Activated T-cell treated with anti-CD3 and anti-CD28 coated beads, Interleukin-2, amount 50 U/mL, for 72 hours (primary cell): Measurements from ENCODE around the gene SLC22A3. TPM values are rescaled to one million over a fixed set of nuclear protein-coding genes. Genes with fewer than 3 reads are reported as not detected.

Source experiments
- ATAC-seq, 2 donors: fragments of 150-1000 bp; cut with Tn5 transposase; replicated peaks in 1 of 2; 2 replicates each; pipeline ENCODE4 v1.10.0; 2021; ENCODE audit warnings: moderate library complexity in 2 of 2, mild to moderate bottlenecking in 1 of 2
- DNase-seq, 2 donors: peaks; one replicate each; pipeline ENCODE4 v3.0.0; 2021 to 2022; ENCODE audit warnings: mixed read lengths in 1 of 2
- H3K27ac Mint-ChIP-seq: one replicate; pipeline ENCODE4 v1.8.0; 2022; ENCODE audit warnings: mild to moderate bottlenecking, moderate library complexity, mixed read lengths
- H3K27me3 Mint-ChIP-seq: one replicate; pipeline ENCODE4 v1.8.0; 2022; ENCODE audit warnings: low read depth, mixed read lengths
- H3K36me3 Mint-ChIP-seq, 2 donors: one replicate each; pipeline ENCODE4 v1.8.0; 2022; ENCODE audit warnings: mixed read lengths in 2 of 2, mild to moderate bottlenecking in 1 of 2; ENCODE audit not compliant: insufficient read depth in 2 of 2
- H3K4me1 Mint-ChIP-seq: one replicate; pipeline ENCODE4 v1.8.0; 2022; ENCODE audit warnings: low read depth, mixed read lengths
- H3K4me3 Mint-ChIP-seq, 2 donors: one replicate each; pipeline ENCODE4 v1.8.0; 2022; ENCODE audit warnings: mild to moderate bottlenecking in 2 of 2, mixed read lengths in 2 of 2, moderate library complexity in 2 of 2
- H3K9me3 Mint-ChIP-seq, 2 donors: one replicate each; pipeline ENCODE4 v1.8.0; 2022; ENCODE audit warnings: mixed read lengths in 2 of 2
- total RNA-seq, 2 donors: library from RNA; stranded (reverse); gene quantifications; one replicate each; pipeline ENCODE4 v1.2.3, GENCODE V29; 2022

The SLC22A3 gene
- total RNA-seq, 2 donors from 2014 or later: not detected

- DNase-seq (no peak), ATAC-seq (no peak)
- Mint-ChIP-seq H3K9me3 (no peaks in the 10 kb centered on the region), H3K27me3 (peaks cover 32% of the 10 kb centered on the region), H3K36me3 (no peaks in the 10 kb centered on the region), H3K27ac (no peak overlapping the region), H3K4me1 (no peaks in the 10 kb centered on the region), H3K4me3 (no peak overlapping the region)
Measured at GRCh38 chr6:160417550-160417949, 69.4 kb downstream of the SLC22A3 start.

- no peak overlapping the region for H3K4me3 Mint-ChIP-seq
- peaks cover 32% of the 10 kb centered on the region for H3K27me3 Mint-ChIP-seq
- DNase-seq (no peak), ATAC-seq (no peak)
- no peak overlapping the region for H3K27ac Mint-ChIP-seq
- no peaks in the 10 kb centered on the region for H3K9me3 Mint-ChIP-seq
- no peaks in the 10 kb centered on the region for H3K36me3 Mint-ChIP-seq
- no peaks in the 10 kb centered on the region for H3K4me1 Mint-ChIP-seq
Measured at GRCh38 chr6:160418370-160418769, 70.2 kb downstream of the SLC22A3 start.

DNA sequence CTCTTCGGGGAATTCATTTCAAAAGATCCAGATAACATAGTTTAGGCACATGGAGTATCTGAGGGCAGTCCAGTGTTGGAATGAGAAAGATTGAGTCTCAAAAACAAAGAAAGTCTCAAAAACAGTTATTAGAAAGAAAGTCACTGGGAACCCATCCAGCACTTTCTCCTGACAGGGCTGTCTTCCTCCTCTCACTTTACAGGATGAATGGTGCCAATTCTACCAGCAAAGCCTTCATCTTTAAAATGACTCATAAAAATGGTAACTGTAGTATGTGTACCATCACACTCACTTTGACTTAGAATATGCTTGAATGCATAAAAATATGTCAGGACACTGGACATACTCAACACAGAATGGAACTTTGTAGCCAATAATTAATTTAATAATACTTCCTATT is 71.3 kb downstream of the SLC22A3 start:
- no peak for ATAC-seq
- Mint-ChIP-seq H3K27ac (no peak overlapping the region), H3K4me1 (no peaks in the 10 kb centered on the region), H3K9me3 (no peaks in the 10 kb centered on the region), H3K4me3 (no peak overlapping the region), H3K27me3 (peaks cover 28% of the 10 kb centered on the region), H3K36me3 (no peaks in the 10 kb centered on the region)
- DNase-seq: no peak

DNA sequence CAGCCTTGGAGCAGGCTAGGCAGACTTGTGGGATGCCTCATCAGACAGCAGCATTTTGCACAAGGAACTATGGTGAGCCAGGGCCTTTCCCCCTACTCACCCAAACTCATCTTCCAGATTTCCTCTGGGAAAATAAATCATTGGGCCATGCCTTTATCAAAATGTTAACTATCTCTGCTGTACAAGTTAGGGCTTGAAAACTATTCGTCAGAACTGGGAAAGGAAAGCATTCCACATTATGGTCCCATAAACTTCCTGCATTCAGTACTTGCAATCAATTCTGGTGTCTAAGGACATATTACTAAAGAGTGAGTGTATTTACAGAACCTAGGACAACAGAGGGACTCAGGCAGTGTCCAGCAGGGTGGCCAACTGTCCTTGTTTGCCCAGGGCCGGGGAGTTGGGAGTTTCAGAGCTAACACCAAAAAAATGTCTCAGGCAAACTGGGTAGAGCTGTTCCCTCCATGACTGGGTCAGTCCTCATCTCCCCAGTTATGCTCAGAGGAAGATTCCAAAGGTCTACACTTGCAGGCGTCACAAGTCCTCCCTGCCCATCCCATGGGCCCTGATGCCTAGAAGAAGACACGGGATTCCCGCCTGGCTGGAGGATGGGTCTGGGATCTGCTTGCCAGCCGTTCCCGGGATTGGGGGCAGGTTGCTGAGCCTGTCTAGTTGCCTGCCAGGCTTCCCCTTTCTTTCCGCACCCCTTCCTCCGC is 72.2 kb downstream of the SLC22A3 start:
- Mint-ChIP-seq H3K4me3 (no peak overlapping the region), H3K27ac (no peak overlapping the region), H3K27me3 (peaks cover 31% of the 10 kb centered on the region), H3K36me3 (no peaks in the 10 kb centered on the region), H3K4me1 (no peaks in the 10 kb centered on the region), H3K9me3 (no peaks in the 10 kb centered on the region)
- DNase-seq (no peak), ATAC-seq (no peak)

DNA sequence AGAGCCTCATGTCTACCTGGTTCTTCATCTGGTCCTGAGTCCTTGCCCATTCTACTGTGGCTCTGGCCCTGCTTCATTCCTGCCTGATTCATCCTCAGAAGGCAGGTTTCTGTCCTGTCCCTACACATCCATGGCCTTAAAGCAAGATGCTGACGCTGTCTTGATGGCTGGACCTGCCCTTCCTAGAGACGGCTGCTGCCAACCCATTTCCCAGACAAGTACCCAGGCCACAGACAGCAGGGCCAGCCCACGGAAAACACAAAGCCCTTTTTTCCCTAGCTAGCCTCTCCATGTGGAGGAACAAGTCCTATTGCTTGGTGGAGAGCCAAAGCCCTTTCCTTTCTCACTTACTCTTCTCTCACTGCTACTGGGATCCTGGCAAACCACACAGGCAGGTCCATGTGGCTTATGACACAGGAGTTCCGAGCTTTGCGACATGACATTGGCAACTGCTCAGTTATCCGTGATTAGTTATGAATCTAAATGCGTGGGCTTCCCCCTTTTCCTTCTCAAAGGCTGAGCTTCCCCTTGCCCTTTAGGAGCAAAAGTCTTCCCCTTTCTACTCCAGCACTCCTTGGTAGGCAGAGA is 72.9 kb downstream of the SLC22A3 start:
- no peak overlapping the region for H3K4me3 Mint-ChIP-seq
- no peak overlapping the region for H3K27ac Mint-ChIP-seq
- no peaks in the 10 kb centered on the region for H3K36me3 Mint-ChIP-seq
- peaks cover 2% of the 10 kb centered on the region for H3K4me1 Mint-ChIP-seq
- DNase-seq (no peak), ATAC-seq (no peak)
- no peaks in the 10 kb centered on the region for H3K9me3 Mint-ChIP-seq
- H3K27me3 Mint-ChIP-seq: peaks cover 31% of the 10 kb centered on the region

DNA sequence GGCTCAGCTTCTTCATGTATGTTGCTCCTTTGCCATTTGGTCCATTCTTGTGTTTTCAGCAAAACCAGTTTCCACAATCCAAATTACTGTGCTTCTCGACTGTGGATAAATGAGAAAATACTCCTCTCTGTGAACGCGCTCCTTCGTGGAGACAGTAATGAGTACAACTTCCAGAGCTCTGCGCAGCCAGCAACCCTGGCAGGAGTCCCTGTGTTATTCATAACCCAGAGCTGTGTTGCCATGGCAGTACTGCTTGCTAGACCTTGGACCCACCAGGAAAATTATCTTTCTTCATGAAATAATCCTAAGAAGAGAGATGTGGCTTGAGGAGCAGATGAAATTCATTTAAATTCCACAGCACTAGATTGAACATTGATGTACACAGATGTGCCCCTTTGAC is 73.7 kb downstream of the SLC22A3 start:
- Mint-ChIP-seq H3K9me3 (no peaks in the 10 kb centered on the region), H3K36me3 (no peaks in the 10 kb centered on the region), H3K27ac (no peak overlapping the region), H3K4me3 (no peak overlapping the region), H3K27me3 (peaks cover 37% of the 10 kb centered on the region), H3K4me1 (peaks cover 10% of the 10 kb centered on the region)
- ATAC-seq (no peak), DNase-seq (no peak)

DNA sequence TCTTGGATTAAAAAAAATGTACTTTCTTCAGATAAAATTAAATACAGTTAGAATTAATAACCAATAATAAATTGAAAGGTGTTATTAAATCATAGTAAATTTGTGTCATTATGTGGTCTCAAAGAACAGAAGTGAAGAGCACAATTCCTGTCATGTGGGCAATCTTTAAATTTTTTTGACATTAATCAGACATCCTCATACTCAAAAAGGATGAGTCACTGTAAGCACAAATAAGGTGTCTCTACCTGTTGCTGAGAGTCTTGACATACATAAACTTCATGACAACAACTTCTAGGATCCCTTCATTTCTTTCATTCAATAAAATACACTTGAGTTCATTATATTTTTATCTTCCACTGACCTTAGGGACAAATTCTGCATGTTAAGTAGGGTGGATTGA is 76.1 kb downstream of the SLC22A3 start:
- Mint-ChIP-seq H3K4me3 (no peak overlapping the region), H3K36me3 (no peaks in the 10 kb centered on the region), H3K9me3 (no peaks in the 10 kb centered on the region), H3K27me3 (peaks cover 54% of the 10 kb centered on the region), H3K4me1 (peaks cover 12% of the 10 kb centered on the region), H3K27ac (no peak overlapping the region)
- no peak for ATAC-seq
- DNase-seq: no peak

GRCh38 chr6:160426136-160426535 is 78.0 kb downstream of the SLC22A3 start:
- Mint-ChIP-seq H3K4me3 (no peak overlapping the region), H3K9me3 (no peaks in the 10 kb centered on the region), H3K36me3 (no peaks in the 10 kb centered on the region), H3K27me3 (peaks cover 60% of the 10 kb centered on the region), H3K27ac (no peak overlapping the region), H3K4me1 (peaks cover 12% of the 10 kb centered on the region)
- DNase-seq: no peak
- no peak for ATAC-seq

- H3K9me3 Mint-ChIP-seq: no peaks in the 10 kb centered on the region
- no peak overlapping the region for H3K27ac Mint-ChIP-seq
Measured at GRCh38 chr6:160427312-160428068, 79.3 kb downstream of the SLC22A3 start.

DNA sequence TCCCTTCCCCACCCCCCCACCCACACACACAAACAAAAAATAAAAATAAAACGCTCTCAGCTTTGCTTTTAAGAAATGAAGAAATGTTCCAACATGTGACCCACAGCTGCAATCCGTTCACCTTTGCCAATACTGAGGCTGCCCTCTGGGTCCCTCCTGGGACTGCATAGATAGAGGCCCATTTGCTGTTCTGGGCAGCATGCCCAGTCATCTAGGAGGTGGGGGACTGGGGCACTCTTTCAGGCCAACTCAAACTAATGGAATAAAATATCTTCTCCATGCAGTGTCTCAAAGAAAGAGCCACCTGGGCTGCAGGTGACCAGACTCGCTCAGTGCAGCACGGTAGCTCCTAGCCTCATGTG is 79.9 kb downstream of the SLC22A3 start:
- H3K27me3 Mint-ChIP-seq: peaks cover 60% of the 10 kb centered on the region
- H3K27ac Mint-ChIP-seq: no peak overlapping the region
- no peak for DNase-seq
- H3K4me3 Mint-ChIP-seq: no peak overlapping the region
- no peak for ATAC-seq
- no peaks in the 10 kb centered on the region for H3K9me3 Mint-ChIP-seq
- H3K4me1 Mint-ChIP-seq: peaks cover 12% of the 10 kb centered on the region
- no peaks in the 10 kb centered on the region for H3K36me3 Mint-ChIP-seq

More at GRCh38 chr6:160427312-160428068, 79.3 kb downstream of the SLC22A3 start:
- no peak for DNase-seq
- no peak for ATAC-seq
- no peak overlapping the region for H3K4me3 Mint-ChIP-seq
- H3K36me3 Mint-ChIP-seq: no peaks in the 10 kb centered on the region
- peaks cover 12% of the 10 kb centered on the region for H3K4me1 Mint-ChIP-seq
- peaks cover 60% of the 10 kb centered on the region for H3K27me3 Mint-ChIP-seq

DNA sequence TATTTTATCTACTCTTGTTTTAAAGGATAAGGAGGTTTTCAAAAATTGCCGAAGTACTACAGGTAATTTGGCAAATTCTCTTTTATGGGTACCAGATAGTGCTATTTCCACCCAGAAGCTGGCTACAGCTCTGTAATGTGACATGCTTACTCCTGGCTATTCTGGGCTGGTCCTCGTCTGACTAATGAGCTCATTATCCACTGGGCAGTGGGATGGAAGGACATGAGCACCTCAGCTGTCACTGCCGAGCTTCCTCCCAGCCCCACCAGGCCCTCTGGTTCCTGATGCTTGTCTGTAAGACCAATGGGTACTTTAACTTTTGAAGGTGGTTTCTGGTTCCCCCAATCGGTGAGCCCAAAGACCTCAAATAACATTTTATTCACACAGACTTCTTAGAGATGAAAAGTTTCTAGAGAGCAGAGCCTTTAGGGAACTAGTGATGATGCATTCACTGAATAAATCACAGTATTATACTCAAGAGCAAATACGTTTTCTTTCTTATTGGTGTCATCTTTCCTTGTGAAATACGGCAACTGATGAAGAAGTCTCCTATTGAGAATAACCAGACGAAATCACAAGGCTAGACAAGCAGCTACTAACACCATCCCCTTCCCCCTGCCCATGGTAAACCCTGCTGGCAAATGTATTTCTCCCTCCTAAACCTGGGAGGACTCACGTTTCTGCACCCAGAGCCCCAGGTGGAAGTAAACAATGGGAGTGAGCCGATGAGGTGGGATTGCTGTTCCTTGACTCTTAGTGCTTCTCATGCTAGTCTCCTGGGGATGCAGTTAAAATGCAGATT is 80.8 kb downstream of the SLC22A3 start:
- Mint-ChIP-seq H3K9me3 (no peaks in the 10 kb centered on the region), H3K36me3 (no peaks in the 10 kb centered on the region), H3K4me3 (no peak overlapping the region), H3K27ac (no peak overlapping the region), H3K4me1 (peaks cover 12% of the 10 kb centered on the region), H3K27me3 (peaks cover 60% of the 10 kb centered on the region)
- no peak for DNase-seq
- ATAC-seq: no peak

DNA sequence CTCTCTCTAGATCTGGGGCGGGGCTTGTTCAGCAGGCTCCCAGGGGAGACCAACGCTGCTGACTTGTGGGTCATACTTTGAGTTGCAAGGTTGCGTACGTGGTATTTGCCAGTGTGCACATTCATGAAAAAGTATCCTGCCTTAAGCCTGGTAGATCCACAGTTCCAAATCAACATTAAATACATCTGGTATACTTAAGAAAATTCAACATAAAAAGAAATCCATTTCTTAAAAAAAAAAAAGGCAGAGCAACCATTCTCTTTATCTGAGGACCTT is 81.4 kb downstream of the SLC22A3 start:
- peaks cover 12% of the 10 kb centered on the region for H3K4me1 Mint-ChIP-seq
- DNase-seq (no peak), ATAC-seq (no peak)
- H3K9me3 Mint-ChIP-seq: no peaks in the 10 kb centered on the region
- no peak overlapping the region for H3K4me3 Mint-ChIP-seq
- no peak overlapping the region for H3K27ac Mint-ChIP-seq
- peaks cover 57% of the 10 kb centered on the region for H3K27me3 Mint-ChIP-seq
- no peaks in the 10 kb centered on the region for H3K36me3 Mint-ChIP-seq

GRCh38 chr6:160430203-160430602 is 82.0 kb downstream of the SLC22A3 start:
- Mint-ChIP-seq H3K9me3 (no peaks in the 10 kb centered on the region), H3K27ac (no peak overlapping the region), H3K36me3 (no peaks in the 10 kb centered on the region), H3K4me3 (no peak overlapping the region), H3K27me3 (peaks cover 57% of the 10 kb centered on the region), H3K4me1 (peaks cover 12% of the 10 kb centered on the region)
- ATAC-seq: no peak
- DNase-seq: no peak
